Fibroblast of villous mesenchyme (primary cell): Measurements from ENCODE around the gene SLC22A13. TPM values are rescaled to one million over a fixed set of nuclear protein-coding genes. Genes with fewer than 3 reads are reported as not detected.
"Not testable (repeated sequence)": the region's sequence is repeated elsewhere in the genome, so short reads cannot be mapped to it uniquely, and the experiment has no call there.

Experiments
- DNase-seq: peaks from one replicate; pipeline ENCODE4 v3.0.0-alpha.2; 2010; ENCODE audit warnings: low read depth
- H3K4me3 ChIP-seq: 2 replicates; pipeline ENCODE4 v1.5.1; 2011; ENCODE audit warnings: low read depth, mild to moderate bottlenecking, low read length
- total RNA-seq: library from RNA; depleted of rRNA; stranded (reverse); fragments of >200 nt; gene quantifications from 2 replicates; pipeline ENCODE4 v1.2.3, GENCODE V29; 2012
- TF ChIP-seq, protein P1 (sequence below): IDR thresholded peaks from 2 replicates; pipeline ENCODE4 v1.5.1; 2012; ENCODE audit warnings: low read depth, mild to moderate bottlenecking, low read length; ENCODE audit not compliant: insufficient read depth

SLC22A13 gene
- total RNA-seq, 1 donor: 0.43 TPM

DNA sequence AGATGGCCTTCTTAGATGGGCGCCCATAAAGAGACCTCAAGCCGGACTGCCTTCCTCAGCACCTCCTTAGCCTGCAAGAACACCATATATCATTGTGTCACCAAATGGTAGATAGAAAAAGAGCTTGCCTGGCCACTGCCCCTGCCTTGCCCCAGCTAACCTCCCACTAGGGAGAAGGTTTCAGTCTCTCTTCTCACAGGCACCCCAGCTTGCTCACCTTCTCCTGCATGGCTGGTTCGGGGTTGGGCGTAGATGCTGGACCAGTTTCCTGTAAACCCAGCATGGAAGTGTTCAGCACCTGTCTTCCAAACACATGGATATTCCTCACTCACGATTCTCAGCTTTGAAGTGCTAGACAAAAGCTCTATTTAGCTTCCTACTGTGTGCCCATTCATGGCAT lies 13.2 kb downstream of the SLC22A13 start:
- no peak for DNase-seq
- TF ChIP-seq, protein P1, sequence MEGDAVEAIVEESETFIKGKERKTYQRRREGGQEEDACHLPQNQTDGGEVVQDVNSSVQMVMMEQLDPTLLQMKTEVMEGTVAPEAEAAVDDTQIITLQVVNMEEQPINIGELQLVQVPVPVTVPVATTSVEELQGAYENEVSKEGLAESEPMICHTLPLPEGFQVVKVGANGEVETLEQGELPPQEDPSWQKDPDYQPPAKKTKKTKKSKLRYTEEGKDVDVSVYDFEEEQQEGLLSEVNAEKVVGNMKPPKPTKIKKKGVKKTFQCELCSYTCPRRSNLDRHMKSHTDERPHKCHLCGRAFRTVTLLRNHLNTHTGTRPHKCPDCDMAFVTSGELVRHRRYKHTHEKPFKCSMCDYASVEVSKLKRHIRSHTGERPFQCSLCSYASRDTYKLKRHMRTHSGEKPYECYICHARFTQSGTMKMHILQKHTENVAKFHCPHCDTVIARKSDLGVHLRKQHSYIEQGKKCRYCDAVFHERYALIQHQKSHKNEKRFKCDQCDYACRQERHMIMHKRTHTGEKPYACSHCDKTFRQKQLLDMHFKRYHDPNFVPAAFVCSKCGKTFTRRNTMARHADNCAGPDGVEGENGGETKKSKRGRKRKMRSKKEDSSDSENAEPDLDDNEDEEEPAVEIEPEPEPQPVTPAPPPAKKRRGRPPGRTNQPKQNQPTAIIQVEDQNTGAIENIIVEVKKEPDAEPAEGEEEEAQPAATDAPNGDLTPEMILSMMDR: no peak
- no peak overlapping the region for H3K4me3 ChIP-seq

DNA sequence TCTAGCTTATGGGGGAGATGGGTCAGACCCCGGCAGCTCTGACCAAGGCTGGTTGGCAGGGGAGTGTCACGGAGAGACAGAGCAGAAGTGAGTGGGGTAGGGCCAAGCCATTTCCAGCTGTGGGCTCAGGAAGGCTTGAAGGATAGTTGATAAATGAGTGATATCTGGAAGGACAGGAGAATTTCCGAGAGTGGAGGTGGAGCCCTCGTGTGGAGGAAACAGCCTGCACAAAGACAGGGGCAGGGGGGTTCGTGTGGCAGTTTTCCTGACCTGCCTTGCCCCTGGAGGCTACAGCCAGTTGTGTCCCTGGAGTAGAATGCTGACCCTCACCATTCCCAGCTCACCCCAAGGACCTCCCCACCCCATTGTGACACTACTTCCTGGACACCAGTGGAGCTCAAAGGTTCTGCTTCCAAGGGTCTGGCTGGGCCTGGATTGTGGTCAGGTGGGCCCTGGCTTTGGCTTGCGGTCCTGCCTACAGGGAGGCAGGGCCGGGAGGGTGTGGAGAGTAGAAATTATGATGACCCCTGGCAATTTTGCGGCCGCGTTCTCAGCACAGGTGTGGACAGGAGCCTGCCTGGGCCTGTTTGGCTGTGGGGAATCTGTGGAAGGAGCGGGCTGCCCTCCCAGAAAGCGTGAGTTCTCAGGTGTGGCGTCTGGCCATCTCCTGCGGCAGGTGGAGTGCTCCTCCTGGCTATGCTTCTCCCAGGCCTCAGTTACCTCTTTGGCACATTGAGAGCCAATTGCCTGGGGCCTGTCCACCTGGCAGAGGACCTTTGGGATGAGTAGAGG lies 16.5 kb downstream of the SLC22A13 start, which contains the start of gene SLC22A14:
TSS of gene SLC22A14 (plus strand) at position 400 of the 792 bp plus-strand sequence. CDS start 23,733 bp downstream, outside the sequence.
- no peak for DNase-seq

DNA sequence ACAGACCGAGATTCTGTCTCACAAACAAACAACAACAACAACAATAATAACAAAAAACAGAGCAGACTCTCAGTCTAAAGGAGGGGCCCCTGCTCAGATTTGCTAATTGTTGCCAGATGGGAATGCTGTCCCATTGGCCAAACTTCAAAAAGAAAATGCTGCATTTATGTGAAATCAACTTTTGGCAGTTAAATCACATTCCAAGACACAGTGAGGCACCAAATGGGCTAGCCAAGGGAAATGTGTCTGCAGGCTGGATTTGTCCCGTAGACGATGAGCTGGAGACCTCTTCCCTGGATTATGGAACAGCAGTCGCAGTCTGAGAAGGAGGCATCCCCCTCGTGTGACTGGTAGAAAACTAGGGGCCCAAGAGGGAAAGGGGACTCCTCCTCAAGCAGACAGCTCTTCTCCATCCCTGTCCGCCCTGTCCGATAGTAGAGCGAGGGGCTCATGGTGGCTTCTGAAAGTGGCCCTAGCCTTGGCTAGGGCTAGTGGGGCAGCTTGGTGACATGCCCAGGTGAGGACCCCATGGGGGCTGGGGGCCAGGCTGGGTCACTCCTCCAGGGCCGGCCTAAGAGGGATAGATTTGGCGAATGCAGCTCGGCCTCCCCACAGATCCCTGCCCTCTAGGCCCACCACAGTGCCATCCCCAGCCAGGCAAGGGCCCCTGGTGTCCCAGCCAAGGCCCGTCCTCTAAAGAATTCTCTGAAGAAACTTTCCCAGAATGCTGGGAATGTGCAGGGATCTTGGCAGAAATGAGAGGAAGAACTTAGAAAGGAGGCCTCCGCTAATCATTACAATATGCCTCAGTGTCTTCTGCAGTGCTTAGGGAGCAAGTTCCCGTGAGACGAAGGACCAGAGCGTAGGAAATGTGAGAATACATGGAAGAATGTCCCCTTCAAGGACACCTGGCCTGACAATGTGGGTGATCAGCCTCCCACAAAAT lies 18.5 kb downstream of the SLC22A13 start:
- TF ChIP-seq, protein P1: no peak
- H3K4me3 ChIP-seq: no peak overlapping the region
- DNase-seq: peak; percentile 47

More for the DNA sequence above, 16.5 kb downstream of the SLC22A13 start, which contains the start of gene SLC22A14:
- TF ChIP-seq, protein P1: no peak
- H3K4me3 ChIP-seq: no peak within 1 kb of the TSS

DNA sequence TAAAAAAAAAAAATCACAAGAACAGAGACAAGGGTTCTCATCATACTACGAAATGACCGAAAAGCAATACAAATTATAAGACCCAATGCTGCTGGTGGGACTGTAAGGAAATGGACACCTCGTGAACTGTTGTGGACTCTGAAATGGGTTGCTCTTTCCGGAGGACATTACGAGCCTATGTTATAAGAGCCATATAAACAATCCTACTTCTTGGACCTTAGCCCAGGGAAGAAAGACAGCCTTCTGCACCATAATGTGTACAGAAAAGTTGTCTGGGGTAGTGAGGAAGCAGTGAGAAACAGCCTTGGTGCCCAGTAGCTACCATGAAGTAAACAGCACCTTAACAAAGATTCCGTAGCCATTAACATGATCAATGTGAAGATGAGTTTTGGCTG lies 19.1 kb downstream of the SLC22A13 start:
- no peak overlapping the region for H3K4me3 ChIP-seq
- TF ChIP-seq, protein P1: no peak

DNA sequence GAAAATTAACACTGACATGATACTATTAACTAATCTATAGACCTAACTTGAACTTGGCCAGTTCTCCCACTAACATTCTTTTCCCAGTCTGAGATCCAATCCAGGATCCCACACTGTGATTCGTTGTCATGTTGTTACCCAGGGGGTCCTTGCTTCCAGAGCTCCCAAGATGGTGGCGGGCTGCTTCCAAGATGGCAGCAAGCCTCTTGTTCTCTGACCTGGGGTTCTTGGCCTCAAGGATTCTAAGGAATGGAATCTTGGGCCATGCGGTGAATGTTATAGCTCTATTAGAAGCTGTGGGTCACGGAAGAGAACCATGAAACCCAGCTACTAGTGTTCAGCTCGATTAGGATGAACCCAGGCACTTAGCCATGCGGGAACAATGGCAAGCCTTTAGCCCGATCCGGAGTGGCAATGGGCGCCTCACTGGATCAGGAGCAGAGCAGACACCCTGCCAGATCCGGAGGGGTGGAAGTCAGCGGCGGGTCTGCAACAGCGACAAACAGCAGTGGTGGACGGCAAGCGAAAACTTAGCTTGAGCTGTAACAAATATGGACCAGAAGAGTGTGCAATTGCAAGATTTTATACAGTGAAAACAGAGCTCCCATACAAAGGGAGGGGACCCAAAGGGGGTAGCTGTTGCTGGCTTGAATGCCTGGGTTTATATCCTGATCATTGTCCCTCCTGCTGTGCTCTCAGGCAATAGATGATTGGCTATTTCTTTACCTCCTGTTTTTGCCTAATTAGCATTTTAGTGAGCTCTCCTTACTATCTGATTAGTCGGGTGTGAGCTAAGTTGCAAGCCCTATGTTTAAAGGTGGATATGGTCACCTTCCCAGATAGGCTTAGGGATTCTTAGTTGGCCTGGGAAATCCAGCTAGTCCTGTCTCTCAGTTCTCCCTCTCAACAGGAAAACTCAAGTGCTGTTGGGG lies 23.9 kb downstream of the SLC22A13 start:
- H3K4me3 ChIP-seq, DNase-seq: not testable (repeated sequence)

More for the DNA sequence above, 19.1 kb downstream of the SLC22A13 start:
- no peak for DNase-seq

DNA sequence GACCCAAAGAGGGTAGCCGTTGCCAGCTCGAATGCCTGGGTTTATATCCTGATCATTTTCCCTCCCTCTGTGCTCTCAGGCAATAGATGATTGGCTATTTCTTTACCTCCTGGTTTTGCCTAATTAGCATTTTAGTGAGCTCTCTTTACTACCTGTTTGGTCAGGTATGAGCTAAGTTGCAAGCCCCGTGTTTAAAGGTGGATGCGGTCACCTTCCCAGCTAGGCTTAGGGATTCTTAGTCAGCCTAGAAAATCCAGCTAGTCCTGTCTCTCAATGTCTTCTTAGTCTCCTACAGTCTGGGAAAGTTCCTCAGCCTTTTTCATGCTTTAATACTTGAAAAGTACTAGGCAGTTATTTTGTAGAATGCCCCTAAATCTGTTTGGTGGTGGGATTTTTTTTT lies 31.4 kb downstream of the SLC22A13 start:
- DNase-seq, H3K4me3 ChIP-seq: not testable (repeated sequence)

DNA sequence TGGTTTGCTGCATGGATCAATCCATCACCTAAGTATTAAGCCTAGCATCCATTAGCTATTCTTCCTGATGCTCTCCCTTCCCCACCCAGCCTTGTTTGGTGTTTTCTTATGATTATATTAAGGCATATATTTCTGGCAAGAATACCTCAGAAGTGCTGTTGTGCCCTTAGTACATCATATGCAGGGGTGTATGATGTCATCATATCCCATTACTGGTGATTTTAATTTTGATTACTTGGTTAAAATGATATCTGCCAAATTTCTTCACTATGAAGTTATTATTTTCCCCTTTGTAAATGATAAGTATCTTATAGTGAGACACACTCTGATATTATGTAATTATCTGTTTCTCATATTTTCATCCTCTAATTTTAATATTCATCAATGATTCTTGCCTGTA lies 31.9 kb downstream of the SLC22A13 start:
- DNase-seq: no peak
- H3K4me3 ChIP-seq: no peak overlapping the region
- TF ChIP-seq, protein P1: no peak
